ENCODE data around the gene RNF148.

Gene RNF148

DNA sequence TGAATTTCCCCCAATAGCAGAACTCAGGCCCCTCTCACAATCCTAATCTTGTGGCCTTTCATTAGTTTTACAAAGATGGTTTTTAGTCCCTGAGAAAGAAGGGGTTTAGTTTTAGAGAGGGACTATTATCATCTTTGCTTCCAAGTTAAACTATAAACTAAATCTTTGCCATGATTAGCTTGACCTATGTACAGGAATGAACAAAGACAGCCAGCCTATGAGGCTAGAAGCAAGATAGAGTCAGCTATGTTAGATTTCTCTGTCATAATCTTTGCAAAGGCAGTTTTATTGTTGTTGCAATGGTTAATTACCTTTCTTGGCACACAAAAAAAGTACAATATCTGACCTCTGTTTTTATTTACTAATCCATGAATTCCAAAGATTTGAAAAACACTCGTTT is 22.9 kb downstream of the RNF148 start:
- TF ChIP-seq GATA3 (IDR thresholded peaks at IDR 0.05; ENCODE audit: low read depth, low read length) = no peak

DNA sequence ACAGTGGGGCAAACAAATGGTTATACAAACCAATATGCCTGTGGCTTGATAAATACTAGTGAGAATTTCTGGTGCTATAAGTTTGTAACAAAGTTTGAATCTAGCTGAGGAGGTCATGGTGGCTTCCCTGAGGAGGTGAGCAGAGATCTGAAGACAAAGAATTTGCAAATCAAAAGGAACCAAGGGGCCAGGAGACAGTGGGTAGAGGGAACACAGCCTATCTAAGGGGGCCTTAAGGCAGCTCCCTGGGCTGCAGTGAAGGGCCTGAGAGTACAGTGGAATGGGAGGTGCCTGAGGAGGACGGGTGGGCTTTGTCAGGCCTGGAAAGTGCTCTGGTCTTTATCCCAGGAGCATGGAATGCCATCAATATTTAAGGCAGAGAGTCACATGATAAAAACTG is 25.6 kb downstream of the RNF148 start:
- TF ChIP-seq GATA3 (IDR thresholded peaks at IDR 0.05; ENCODE audit: low read depth, low read length) = no peak

DNA sequence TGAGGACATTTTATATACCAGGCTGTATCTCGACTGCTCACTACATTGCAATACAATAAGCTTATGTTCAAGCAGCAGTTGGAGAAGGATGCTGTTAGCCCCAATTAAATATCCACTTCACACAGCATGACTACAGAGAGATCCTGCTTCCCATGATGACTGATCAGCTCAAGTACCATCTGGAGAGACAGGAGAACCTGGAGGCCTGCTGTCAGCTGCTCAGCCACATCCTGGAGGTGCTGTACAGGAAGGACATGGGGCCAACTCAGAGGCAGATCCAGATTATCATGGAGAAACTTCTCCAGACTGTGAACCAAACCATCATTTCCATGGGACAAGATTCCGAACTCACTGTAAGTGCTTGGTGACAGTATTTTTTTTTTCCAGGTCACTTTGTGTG is 26.3 kb downstream of the RNF148 start:
- no peak for TF ChIP-seq GATA2 (IDR thresholded peaks at IDR 0.05; ENCODE audit: low read depth, low read length)
- no peak for TF ChIP-seq GATA3 (IDR thresholded peaks at IDR 0.05; ENCODE audit: low read depth, low read length)

DNA sequence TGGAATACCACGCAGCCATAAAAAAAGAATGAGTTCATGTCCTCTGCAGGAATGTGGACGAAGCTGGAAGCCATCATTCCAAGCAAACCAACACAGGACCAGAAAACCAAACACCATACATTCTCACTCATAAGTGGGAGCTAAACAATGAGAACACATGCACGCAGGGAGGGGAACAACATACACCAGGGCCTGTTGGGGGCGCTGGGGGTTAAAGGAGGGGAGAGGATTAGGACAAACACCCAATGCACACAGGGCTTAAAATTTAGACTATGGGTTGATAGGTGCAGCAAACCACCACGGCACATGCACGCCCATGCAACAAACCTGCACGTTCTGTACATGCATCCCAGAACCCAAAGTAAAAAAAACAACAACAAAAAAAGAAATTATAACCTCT is 27.1 kb downstream of the RNF148 start:
- no peak for TF ChIP-seq GATA3 (IDR thresholded peaks at IDR 0.05; ENCODE audit: low read depth, low read length)
- TF ChIP-seq GATA2 (IDR thresholded peaks at IDR 0.05; ENCODE audit: low read depth, low read length) = no peak

DNA sequence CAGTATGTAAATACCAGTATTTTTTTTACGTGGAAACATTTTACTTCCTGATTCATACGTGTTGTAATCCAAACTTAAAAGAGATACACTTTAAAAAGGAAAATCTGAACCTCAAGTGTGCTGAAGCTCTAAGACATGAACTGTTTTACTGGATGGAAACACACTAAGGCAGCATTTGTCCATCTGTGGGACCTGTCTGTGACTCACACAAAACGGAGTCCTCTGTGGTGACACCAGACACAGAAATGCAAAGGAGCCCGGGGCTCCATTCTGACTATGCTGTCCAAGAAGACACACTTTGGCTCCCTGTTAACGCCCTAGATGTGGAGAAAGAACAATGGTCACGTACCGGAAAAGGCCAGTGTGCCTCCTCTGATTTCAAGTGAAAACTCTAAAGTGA is 27.7 kb downstream of the RNF148 start:
- TF ChIP-seq GATA2 (IDR thresholded peaks at IDR 0.05; ENCODE audit: low read depth, low read length) (no peak), GATA3 (IDR thresholded peaks at IDR 0.05; ENCODE audit: low read depth, low read length) (no peak)

DNA sequence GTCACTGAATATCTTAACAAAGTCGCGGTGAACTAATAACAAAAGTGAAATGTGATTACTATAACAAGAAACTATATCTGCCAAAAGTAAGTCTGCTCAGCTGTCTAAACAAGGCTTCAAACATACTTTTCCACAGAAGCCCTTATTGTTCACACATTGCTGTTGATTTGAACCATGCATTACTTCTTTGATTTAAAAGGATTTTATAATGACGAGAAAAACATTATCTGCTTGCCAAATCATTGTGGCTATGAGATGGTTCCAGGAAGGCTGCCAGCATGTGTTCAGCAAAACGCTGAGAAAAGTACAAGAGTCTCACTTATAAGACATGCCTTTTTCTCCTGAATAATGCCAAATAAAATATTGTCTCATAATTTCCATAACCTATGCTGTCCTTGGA is 28.2 kb downstream of the RNF148 start:
- TF ChIP-seq GATA2 (IDR thresholded peaks at IDR 0.05; ENCODE audit: low read depth, low read length) = no peak
- no peak for TF ChIP-seq GATA3 (IDR thresholded peaks at IDR 0.05; ENCODE audit: low read depth, low read length)

DNA sequence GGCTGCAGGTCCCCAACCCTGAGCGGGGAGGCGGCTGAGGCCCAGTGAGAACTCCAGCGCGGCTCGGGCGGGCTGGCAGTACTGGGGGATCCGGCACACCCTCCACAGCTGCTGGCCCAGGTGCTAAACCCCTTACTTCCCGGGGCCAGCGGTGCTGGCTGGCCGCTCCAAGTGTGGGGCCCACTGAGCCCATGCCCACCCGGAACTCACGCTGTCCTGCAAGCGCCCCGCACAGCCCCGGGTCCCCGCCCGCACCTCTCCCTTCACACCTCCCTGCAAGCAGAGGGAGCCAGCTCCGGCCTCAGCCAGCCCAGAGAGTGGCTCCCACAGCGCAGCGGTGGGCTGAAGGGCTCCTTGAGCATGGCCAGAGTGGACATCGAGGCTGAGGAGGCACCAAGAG is 28.8 kb downstream of the RNF148 start:
- TF ChIP-seq GATA2 (IDR thresholded peaks at IDR 0.05; ENCODE audit: low read depth, low read length) = no peak
- no peak for TF ChIP-seq GATA3 (IDR thresholded peaks at IDR 0.05; ENCODE audit: low read depth, low read length)

DNA sequence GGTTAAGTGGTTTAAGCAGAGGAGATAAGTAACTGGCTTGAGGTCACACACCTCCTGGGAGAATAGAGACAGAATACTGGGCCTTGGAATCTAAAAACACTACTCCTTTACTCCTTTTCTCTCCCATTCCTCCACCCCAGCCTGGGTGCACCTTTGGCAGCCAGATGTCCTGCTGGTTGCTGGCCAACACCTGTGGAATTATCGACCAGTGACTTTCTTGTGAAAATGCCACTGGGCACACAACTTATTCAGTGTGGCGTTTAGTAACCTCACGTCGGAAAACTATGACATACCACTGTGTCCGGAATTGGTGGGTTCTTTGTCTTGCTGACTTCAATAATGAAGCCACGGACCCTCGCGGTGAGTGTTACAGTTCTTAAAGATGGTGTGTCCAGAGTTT is 30.2 kb downstream of the RNF148 start:
- no peak for TF ChIP-seq GATA2 (IDR thresholded peaks at IDR 0.05; ENCODE audit: low read depth, low read length)
- TF ChIP-seq GATA3 (IDR thresholded peaks at IDR 0.05; ENCODE audit: low read depth, low read length) = no peak

DNA sequence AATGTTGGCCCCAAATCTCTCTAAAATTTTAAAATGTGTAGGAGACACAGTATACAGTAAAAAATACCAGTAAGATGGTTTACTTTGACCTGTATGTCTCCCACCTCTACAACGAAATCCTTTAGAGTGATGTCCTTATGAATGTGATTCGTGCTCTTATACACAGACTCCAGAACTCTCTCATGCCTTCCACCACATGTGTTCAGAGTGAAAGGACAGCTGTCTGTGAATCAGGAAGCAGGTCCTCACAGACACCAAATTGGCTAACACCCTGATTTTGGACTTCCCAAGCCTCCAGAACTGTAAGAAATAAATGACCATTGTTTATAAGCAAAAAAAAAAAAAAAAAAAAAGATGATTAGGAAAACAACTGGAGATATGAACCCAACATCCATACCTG is 39.0 kb downstream of the RNF148 start:
- TF ChIP-seq GATA2 (IDR thresholded peaks at IDR 0.05; ENCODE audit: low read depth, low read length) (no peak), GATA3 (IDR thresholded peaks at IDR 0.05; ENCODE audit: low read depth, low read length) (no peak)

DNA sequence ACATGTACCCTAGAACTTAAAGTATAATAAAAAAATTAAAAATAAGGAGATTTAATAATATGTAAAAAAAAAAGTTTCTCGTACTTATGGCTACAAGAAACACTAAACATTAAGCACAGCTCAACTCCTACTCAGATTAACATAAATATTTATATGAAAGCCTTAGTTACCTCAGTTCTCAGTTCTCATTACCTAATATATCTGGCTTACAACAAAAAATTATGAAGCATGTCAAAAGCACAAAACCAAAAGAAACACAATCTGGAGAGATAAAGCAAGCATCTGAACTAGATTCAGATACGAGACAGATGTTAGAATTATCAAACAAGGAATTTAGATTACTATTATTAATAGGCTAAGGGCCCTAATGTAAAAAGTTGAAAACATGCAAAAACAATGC is 43.9 kb downstream of the RNF148 start:
- TF ChIP-seq GATA2 (IDR thresholded peaks at IDR 0.05; ENCODE audit: low read depth, low read length) (no peak), GATA3 (IDR thresholded peaks at IDR 0.05; ENCODE audit: low read depth, low read length) (no peak)

DNA sequence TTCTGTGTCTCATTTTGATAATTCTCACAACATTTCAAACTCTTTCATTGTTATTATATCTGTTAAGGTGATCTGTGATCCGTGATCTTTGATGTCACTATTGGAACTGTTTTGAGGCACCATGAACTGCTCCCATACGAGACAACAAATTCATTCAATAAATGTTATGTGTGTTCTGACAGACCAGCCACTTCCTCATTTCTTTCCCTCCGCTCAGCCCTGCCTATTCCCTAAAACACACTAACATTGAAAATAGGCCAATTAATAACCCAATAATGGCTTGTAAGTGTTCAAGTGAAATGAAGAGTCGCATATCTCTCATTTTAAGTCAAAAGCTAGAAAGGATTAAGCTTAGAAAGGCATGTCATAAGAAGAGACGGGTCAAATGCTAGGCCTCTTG is 49.0 kb downstream of the RNF148 start:
- TF ChIP-seq GATA2 (IDR thresholded peaks at IDR 0.05; ENCODE audit: low read depth, low read length) (no peak), GATA3 (IDR thresholded peaks at IDR 0.05; ENCODE audit: low read depth, low read length) (no peak)

DNA sequence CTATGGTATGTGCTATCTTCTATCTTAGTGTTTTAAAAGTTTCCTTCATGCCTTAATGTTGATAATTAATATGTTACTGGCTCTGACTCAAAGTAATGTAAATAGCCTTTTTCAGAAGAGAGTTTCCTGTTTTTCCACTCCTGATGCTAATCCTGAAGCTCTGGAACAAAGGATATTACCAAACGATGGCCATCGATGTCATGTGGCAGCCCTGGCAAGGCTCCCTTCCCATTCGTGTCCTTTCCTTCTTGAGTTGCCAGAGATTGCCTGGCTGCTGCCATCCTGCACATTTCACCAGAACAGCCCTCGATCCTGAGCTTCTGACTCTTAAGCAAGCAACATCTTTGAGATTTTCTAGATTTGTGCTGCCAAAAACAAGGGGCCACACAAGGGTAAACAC is 49.8 kb downstream of the RNF148 start:
- TF ChIP-seq GATA2 (IDR thresholded peaks at IDR 0.05; ENCODE audit: low read depth, low read length) (no peak), GATA3 (IDR thresholded peaks at IDR 0.05; ENCODE audit: low read depth, low read length) (no peak)

Data from SH-SY5Y (cell line).